Fibroblast of skin of right quadriceps (primary cell): ENCODE results near the gene ANKRD40CL.
A peak's percentile ranks its signal among the peaks of the same experiment; 100 is the strongest.
"Not testable (repeated sequence)": the region's sequence is repeated elsewhere in the genome, so short reads cannot be mapped to it uniquely, and the experiment has no call there.

Source experiments
- DNase-seq: peaks from one replicate; pipeline ENCODE4 v3.0.0-alpha.2; 2013

ANKRD40CL gene

GRCh38 chr17:50758524-50758923, 8.8 kb downstream of the ANKRD40CL start:
- no peak for DNase-seq

GRCh38 chr17:50754521-50754920, 12.8 kb downstream of the ANKRD40CL start:
- no peak for DNase-seq

- no peak for DNase-seq
Observed at GRCh38 chr17:50749245-50749644, 18.1 kb downstream of the ANKRD40CL start.

- DNase-seq, result no peak
Observed at GRCh38 chr17:50745631-50746030, 21.7 kb downstream of the ANKRD40CL start.

GRCh38 chr17:50739098-50739497, 28.2 kb downstream of the ANKRD40CL start:
- no peak for DNase-seq

GRCh38 chr17:50737118-50737698, 30.1 kb downstream of the ANKRD40CL start:
- no peak for DNase-seq

GRCh38 chr17:50735287-50735686, 32.0 kb downstream of the ANKRD40CL start:
- no peak for DNase-seq

GRCh38 chr17:50731575-50732460, 35.5 kb downstream of the ANKRD40CL start:
- DNase-seq, result no peak

GRCh38 chr17:50728881-50729765, 38.2 kb downstream of the ANKRD40CL start:
- no peak for DNase-seq

- no peak for DNase-seq
Observed at GRCh38 chr17:50728112-50728429, 39.2 kb downstream of the ANKRD40CL start.

GRCh38 chr17:50725769-50726655, 41.3 kb downstream of the ANKRD40CL start:
- no peak for DNase-seq

GRCh38 chr17:50724622-50725021, 42.7 kb downstream of the ANKRD40CL start:
- DNase-seq, result not testable (repeated sequence)

GRCh38 chr17:50722746-50723145, 44.6 kb downstream of the ANKRD40CL start:
- DNase-seq, result no peak

GRCh38 chr17:50721194-50722010, 45.9 kb downstream of the ANKRD40CL start:
- no peak for DNase-seq

- no peak for DNase-seq
Observed at GRCh38 chr17:50719924-50720794, 47.2 kb downstream of the ANKRD40CL start.

GRCh38 chr17:50719144-50719923, 48.0 kb downstream of the ANKRD40CL start, which contains the start of gene LUC7L3:
TSS of gene LUC7L3 (plus strand) at chr17:50719603. CDS start at chr17:50719733, 130 bp downstream.
- peak; percentile 95 for DNase-seq

- DNase-seq, result no peak
Observed at GRCh38 chr17:50715471-50715870, 51.8 kb downstream of the ANKRD40CL start.

- DNase-seq, result no peak
Observed at GRCh38 chr17:50712641-50713040, 54.7 kb downstream of the ANKRD40CL start.
